ENCODE data around the gene MAD1L1. TPM values are rescaled to one million over a fixed set of nuclear protein-coding genes. Genes with fewer than 3 reads are reported as not detected.
"Not testable (repeated sequence)": the region's sequence is repeated elsewhere in the genome, so short reads cannot be mapped to it uniquely, and the experiment has no call there.

The MAD1L1 gene
- total RNA-seq, 1 experiment from 2014 or later: 43.8 TPM

DNA sequence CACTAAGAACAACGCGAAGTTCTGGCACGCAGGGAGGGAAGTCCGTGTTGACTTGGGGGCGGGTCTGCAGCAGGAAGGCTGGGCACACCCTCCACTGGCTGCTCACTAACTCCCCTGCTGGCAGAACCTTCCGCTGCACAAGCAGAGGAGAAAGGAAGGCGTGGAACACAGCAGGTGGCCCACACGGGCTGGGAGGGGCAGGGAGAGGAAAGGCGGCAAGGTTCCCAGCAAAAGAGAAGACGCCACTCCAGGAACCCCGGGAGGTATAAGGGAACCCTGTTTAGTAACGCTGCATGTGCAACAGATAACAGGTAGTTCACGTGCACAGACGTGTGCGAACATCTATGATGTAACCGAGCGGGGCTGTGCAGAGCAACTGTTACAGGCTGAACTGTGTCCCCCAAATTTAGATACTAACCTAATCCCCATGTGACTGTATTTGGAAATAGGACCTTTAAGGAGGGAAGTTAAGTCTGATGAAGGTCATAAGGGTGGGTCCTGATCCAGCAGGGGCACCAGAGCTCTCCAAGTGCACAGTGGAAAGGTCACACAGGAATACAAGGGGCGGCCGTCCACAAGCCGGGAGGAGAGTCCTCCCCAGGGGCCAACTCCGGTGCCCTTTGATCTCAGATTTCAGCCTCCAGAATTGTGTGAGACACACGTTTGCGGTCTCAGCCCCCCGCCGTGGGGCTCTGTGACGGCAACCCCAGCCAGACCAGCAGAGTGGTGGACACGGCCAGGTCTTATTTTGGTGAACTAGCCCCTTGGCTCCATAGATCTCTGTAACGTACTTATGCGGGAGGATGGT lies 357.1 kb downstream of the MAD1L1 start:
- Mint-ChIP-seq H3K4me1 (peaks cover 13% of the 10 kb centered on the region), H3K9me3 (peaks cover 21% of the 10 kb centered on the region), H3K36me3 (peaks cover 16% of the 10 kb centered on the region; the same call in 1 of the 2 replicates)
- DNase-seq (ENCODE audit: low spot score) (peak; percentile 82), ATAC-seq (peak; percentile 97)
- POLR2A ChIA-PET; CTCF ChIA-PET; H3K27me3 Mint-ChIP-seq (ENCODE audit: low read depth); H3K4me3 Mint-ChIP-seq; H3K27ac Mint-ChIP-seq: not testable (repeated sequence)
- TF ChIP-seq, protein P1, sequence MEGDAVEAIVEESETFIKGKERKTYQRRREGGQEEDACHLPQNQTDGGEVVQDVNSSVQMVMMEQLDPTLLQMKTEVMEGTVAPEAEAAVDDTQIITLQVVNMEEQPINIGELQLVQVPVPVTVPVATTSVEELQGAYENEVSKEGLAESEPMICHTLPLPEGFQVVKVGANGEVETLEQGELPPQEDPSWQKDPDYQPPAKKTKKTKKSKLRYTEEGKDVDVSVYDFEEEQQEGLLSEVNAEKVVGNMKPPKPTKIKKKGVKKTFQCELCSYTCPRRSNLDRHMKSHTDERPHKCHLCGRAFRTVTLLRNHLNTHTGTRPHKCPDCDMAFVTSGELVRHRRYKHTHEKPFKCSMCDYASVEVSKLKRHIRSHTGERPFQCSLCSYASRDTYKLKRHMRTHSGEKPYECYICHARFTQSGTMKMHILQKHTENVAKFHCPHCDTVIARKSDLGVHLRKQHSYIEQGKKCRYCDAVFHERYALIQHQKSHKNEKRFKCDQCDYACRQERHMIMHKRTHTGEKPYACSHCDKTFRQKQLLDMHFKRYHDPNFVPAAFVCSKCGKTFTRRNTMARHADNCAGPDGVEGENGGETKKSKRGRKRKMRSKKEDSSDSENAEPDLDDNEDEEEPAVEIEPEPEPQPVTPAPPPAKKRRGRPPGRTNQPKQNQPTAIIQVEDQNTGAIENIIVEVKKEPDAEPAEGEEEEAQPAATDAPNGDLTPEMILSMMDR (IDR thresholded peaks at IDR 0.05): 0 out of 2 replicates have a peak, but pooled peaks have one; percentile 32

DNA sequence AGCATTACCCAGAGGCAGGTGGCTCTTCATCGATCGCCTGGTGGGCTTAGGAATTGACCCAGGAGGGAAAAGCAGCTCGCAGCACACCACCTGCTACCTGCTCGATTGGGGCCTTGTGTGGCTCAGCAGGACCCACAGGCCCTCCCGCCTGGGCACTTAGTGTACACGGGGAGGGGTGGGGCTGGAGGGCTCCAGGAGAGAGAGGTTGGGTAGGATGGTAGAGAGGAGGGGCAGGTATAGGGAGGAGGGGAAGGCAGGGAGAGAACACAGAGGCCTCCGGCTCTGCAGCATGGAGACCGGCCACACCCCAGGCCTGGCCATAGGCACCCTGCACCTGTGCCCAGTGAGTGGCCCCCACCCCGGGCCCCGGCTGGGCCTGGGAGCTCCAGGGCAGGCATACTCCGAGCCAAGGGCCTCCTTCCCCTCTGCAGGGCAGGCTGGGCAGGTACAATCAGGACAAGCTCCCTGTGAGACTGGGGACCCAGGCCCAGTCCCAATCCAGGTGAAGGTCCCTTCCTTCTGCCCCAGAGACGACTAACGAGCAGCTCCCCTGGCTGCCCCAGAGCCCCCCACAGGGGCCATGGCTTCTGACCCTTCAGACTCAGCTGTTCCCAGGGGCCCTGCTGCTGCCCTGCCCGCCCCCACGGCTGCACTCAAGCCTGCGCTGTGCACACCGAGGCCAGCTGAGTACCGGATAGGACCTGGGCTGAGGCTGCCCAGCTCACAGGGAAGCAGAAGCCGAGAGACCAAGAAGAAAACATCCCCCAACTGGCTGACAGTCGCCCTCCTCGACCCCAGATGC lies 358.0 kb downstream of the MAD1L1 start:
- DNase-seq (ENCODE audit: low spot score); H3K4me3 Mint-ChIP-seq; H3K27me3 Mint-ChIP-seq (ENCODE audit: low read depth); H3K27ac Mint-ChIP-seq; POLR2A ChIA-PET: not testable (repeated sequence)
- CTCF ChIA-PET: interaction anchor here (1.0 to 1.2 kb wide), 2 partner anchors 9 to 10 kb away, joined by 4 read pairs; no protein-coding TSS in a partner anchor
- Mint-ChIP-seq H3K36me3 (peaks cover 16% of the 10 kb centered on the region; the same call in 1 of the 2 replicates), H3K9me3 (peaks cover 26% of the 10 kb centered on the region), H3K4me1 (peaks cover 13% of the 10 kb centered on the region)
- ATAC-seq: peak; percentile 38; the same call in 1 of the 2 replicates

GRCh38 chr7:1873857-1874589 lies 358.7 kb downstream of the MAD1L1 start:
- Mint-ChIP-seq H3K4me1 (peaks cover 13% of the 10 kb centered on the region), H3K27ac (peak overlapping the region; percentile 57), H3K36me3 (peaks cover 16% of the 10 kb centered on the region; the same call in 1 of the 2 replicates), H3K4me3 (no peak overlapping the region), H3K9me3 (peaks cover 26% of the 10 kb centered on the region), H3K27me3 (ENCODE audit: low read depth) (no peaks in the 10 kb centered on the region)
- DNase-seq (ENCODE audit: low spot score): no peak
- no peak for ATAC-seq
- POLR2A ChIA-PET: no interaction called here
- TF ChIP-seq TEAD1 (CRISPR knock-in tag; IDR thresholded peaks at IDR 0.05) (no peak), CDX4 (CRISPR knock-in tag; IDR thresholded peaks at IDR 0.05; ENCODE audit: borderline replicate concordance) (no peak)
- CTCF ChIA-PET: interaction anchor here (1.0 to 1.2 kb wide), 2 partner anchors 10 to 11 kb away, joined by 4 read pairs; no protein-coding TSS in a partner anchor

- H3K36me3 Mint-ChIP-seq: peaks cover 13% of the 10 kb centered on the region; the same call in 1 of the 2 replicates
- POLR2A ChIA-PET: no interaction called here
- H3K4me3 Mint-ChIP-seq: no peak overlapping the region
- no peaks in the 10 kb centered on the region for H3K27me3 Mint-ChIP-seq (ENCODE audit: low read depth)
- TF ChIP-seq SOX15 (CRISPR knock-in tag; IDR thresholded peaks at IDR 0.05) (no peak), TCF7 (CRISPR knock-in tag; IDR thresholded peaks at IDR 0.05; ENCODE audit: low read depth) (no peak), GABPB1 (CRISPR knock-in tag; IDR thresholded peaks at IDR 0.05) (no peak), ZNF671 (CRISPR knock-in tag; IDR thresholded peaks at IDR 0.05) (no peak), ZNF121 (CRISPR knock-in tag; IDR thresholded peaks at IDR 0.05) (no peak)
- TF ChIP-seq, protein P2, sequence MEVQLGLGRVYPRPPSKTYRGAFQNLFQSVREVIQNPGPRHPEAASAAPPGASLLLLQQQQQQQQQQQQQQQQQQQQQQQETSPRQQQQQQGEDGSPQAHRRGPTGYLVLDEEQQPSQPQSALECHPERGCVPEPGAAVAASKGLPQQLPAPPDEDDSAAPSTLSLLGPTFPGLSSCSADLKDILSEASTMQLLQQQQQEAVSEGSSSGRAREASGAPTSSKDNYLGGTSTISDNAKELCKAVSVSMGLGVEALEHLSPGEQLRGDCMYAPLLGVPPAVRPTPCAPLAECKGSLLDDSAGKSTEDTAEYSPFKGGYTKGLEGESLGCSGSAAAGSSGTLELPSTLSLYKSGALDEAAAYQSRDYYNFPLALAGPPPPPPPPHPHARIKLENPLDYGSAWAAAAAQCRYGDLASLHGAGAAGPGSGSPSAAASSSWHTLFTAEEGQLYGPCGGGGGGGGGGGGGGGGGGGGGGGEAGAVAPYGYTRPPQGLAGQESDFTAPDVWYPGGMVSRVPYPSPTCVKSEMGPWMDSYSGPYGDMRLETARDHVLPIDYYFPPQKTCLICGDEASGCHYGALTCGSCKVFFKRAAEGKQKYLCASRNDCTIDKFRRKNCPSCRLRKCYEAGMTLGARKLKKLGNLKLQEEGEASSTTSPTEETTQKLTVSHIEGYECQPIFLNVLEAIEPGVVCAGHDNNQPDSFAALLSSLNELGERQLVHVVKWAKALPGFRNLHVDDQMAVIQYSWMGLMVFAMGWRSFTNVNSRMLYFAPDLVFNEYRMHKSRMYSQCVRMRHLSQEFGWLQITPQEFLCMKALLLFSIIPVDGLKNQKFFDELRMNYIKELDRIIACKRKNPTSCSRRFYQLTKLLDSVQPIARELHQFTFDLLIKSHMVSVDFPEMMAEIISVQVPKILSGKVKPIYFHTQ (CRISPR knock-in tag; IDR thresholded peaks at IDR 0.05): no peak
- DNase-seq (ENCODE audit: low spot score) (no peak), ATAC-seq (no peak)
- H3K9me3 Mint-ChIP-seq: peaks cover 24% of the 10 kb centered on the region
- H3K27ac Mint-ChIP-seq: no peak overlapping the region
- CTCF ChIA-PET: interaction anchor here (0.6 kb wide), 1 partner anchor 475 kb away, joined by 3 read pairs; no protein-coding TSS in a partner anchor
- H3K4me1 Mint-ChIP-seq: peaks cover 13% of the 10 kb centered on the region
Observed at GRCh38 chr7:1873421-1873820, 359.3 kb downstream of the MAD1L1 start.
